ENCODE data around the gene CAMTA1.

Gene CAMTA1

DNA sequence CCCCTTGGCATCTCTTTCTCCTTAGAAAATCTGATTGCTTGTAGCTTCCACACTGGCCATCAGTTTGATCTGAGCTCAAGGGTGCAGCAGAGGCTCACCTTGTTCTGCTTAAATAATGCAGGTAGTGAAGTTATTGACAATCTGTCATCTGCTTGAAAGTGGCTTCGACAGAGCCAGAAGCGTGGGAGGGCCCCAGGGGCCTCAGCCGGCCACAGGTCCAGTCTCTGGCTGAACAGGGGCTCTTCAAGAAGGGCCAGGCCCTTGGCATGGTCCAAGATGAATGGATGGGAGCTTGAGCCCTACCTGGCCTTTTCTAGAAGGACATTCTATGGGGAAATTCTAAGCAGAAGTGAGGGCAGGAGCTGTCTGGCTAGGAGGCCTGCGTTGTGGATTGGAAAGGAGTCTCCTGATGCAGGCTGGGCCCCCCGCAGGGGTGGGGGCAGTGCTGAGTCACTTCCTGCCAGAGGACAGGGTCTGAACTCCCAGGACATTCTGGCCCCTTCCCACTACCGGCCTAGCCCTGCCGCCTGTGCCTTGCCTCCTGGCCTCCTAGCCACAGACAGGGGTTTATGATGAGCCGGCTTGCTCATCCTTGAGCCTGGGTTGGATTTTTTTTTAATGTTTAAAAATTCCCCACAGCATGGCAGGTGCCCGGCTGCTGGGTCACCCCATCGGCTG lies 823.5 kb downstream of the CAMTA1 start:
- Histone ChIP-seq H3K36me3 (ENCODE audit: insufficient read depth, low read length) (no peaks in the 10 kb centered on the region), H3K9ac (ENCODE audit: low read length) (no peak overlapping the region), H3K27ac (ENCODE audit: low read depth, low read length) (no peak overlapping the region), H3K27me3 (ENCODE audit: control insufficient read depth in 1 of 2, insufficient read depth in 2 of 2, low read length in 2 of 2) (no peaks in the 10 kb centered on the region), H3K9me3 (ENCODE audit: low read length) (no peaks in the 10 kb centered on the region), H3K4me3 (ENCODE audit: low read depth in 1 of 2, low read length in 2 of 2) (no peak overlapping the region), H3K4me1 (ENCODE audit: insufficient read depth, low read length) (no peaks in the 10 kb centered on the region)

DNA sequence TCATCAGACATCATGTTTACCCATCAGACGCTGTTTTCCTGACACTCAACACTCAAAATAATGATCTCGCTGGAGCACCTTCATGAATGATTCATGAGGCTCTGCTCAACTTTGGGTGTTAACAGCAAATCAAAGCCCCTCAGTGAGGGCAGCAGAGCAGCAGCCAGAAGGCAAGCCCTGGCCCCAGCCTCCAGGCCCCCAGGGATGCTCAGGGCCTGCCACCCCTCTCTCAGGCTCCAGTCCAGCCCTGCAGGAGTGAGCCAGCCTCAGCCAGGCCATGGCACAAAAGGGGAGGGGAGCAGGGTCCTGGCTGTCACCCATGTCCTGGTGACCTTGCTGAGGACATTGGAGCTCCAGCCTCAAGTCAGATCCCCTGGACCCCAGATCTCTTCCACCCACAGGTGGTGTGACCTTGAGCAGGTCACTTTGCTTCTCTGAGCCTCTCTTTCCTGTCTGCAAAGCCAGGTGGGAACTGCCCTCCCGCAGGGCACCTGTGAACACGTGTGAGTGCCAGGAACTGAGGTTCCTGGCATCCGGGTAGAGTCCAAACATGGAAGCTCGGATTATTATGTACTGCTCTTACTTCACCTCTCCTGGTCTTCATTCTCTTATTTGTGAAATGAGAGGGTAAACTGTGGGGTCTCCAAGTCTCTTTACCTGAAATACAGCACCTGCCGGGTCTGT lies 824.2 kb downstream of the CAMTA1 start:
- Histone ChIP-seq H3K4me3 (ENCODE audit: low read depth in 1 of 2, low read length in 2 of 2) (no peak overlapping the region), H3K9ac (ENCODE audit: low read length) (no peak overlapping the region), H3K27me3 (ENCODE audit: control insufficient read depth in 1 of 2, insufficient read depth in 2 of 2, low read length in 2 of 2) (no peaks in the 10 kb centered on the region), H3K9me3 (ENCODE audit: low read length) (no peaks in the 10 kb centered on the region), H3K36me3 (ENCODE audit: insufficient read depth, low read length) (no peaks in the 10 kb centered on the region), H3K27ac (ENCODE audit: low read depth, low read length) (no peak overlapping the region), H3K4me1 (ENCODE audit: insufficient read depth, low read length) (no peaks in the 10 kb centered on the region)

DNA sequence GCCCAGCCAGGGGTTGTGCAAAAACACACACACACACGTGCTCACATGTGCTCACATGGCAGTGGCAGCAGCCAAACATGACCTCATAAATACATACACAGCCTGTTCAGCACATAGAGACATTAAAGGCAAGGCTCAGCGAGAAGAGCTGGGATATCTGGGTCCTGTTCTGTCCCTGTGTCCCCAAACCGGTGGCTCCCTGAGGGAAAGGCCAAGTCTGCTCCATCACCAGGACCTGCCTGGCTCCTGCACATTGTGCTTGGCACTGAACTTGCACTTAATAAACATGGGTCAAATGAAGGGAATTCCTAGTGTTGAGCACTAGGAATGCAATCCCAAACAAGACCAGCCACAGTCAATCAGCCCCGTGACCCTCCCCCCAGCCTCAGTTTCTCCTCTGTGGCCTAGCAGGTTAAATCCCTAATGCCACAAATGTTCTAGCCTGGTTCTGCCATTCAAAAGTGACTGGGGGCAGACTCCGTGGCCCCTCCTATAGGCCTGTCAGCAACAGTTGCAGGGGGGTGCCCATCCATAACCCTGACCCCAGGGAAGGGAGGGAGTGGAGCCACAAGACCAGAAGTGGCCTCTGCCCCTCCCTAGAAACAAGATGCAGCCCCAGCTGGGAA lies 825.0 kb downstream of the CAMTA1 start:
- Histone ChIP-seq H3K36me3 (ENCODE audit: insufficient read depth, low read length) (no peaks in the 10 kb centered on the region), H3K27me3 (ENCODE audit: control insufficient read depth in 1 of 2, insufficient read depth in 2 of 2, low read length in 2 of 2) (no peaks in the 10 kb centered on the region), H3K27ac (ENCODE audit: low read depth, low read length) (no peak overlapping the region), H3K9me3 (ENCODE audit: low read length) (no peaks in the 10 kb centered on the region), H3K4me3 (ENCODE audit: low read depth in 1 of 2, low read length in 2 of 2) (no peak overlapping the region), H3K9ac (ENCODE audit: low read length) (no peak overlapping the region), H3K4me1 (ENCODE audit: insufficient read depth, low read length) (no peaks in the 10 kb centered on the region)

DNA sequence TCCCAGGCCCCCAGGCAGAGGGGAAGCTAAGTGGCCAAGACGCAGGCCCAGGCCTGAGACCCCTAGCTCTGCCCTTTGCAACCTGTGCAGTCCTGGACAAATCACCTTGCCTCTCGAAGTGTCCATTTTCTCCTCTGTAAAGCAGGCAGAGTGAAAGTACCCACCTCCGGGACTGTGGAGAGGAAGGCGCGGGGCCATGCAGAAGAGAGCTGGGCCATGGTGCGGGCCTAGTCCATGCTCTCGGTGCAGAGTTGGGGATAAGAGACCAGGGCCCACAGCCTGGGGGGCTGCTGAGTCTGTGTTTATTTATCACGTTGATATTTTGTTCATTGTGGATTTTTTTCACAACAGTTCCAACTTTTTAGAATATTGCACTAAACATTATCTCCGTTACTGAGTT lies 825.7 kb downstream of the CAMTA1 start:
- Histone ChIP-seq H3K9me3 (ENCODE audit: low read length) (no peaks in the 10 kb centered on the region), H3K27me3 (ENCODE audit: control insufficient read depth in 1 of 2, insufficient read depth in 2 of 2, low read length in 2 of 2) (no peaks in the 10 kb centered on the region), H3K4me3 (ENCODE audit: low read depth in 1 of 2, low read length in 2 of 2) (no peak overlapping the region), H3K27ac (ENCODE audit: low read depth, low read length) (no peak overlapping the region), H3K36me3 (ENCODE audit: insufficient read depth, low read length) (no peaks in the 10 kb centered on the region), H3K4me1 (ENCODE audit: insufficient read depth, low read length) (no peaks in the 10 kb centered on the region), H3K9ac (ENCODE audit: low read length) (no peak overlapping the region)

DNA sequence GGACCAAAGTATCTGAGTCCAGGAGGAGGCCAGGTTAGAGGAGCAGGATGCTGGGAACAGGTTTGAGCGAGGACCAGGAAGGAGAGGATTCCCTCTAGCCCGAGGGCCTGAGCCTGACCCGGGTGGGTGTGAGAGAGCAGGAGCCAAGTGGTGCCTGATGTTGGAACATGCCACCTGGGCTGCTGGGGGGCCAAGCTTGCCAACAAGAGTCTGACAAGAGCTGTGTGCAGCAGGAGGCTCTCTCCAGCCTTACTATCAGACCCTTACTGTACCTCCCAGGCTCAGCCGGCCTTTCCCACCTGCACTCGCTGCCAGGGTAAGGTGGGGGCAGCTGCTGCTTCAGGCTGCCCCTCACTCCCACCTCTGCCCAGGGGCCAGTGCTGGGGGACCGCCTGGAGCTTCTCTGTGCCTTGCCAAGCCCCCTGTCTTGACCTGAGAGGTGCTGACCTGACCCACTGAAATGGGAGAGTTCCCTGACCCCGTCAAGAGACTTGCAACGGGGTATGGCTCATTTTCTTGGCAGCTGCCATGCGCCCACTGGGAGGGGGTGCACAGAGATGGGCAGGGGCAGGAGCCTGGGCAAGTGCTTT lies 826.3 kb downstream of the CAMTA1 start:
- no peak overlapping the region for H3K9ac ChIP-seq (ENCODE audit: low read length)
- no peaks in the 10 kb centered on the region for H3K9me3 ChIP-seq (ENCODE audit: low read length)
- no peak overlapping the region for H3K27ac ChIP-seq (ENCODE audit: low read depth, low read length)
- no peaks in the 10 kb centered on the region for H3K4me1 ChIP-seq (ENCODE audit: insufficient read depth, low read length)
- H3K27me3 ChIP-seq (ENCODE audit: control insufficient read depth in 1 of 2, insufficient read depth in 2 of 2, low read length in 2 of 2): no peaks in the 10 kb centered on the region
- no peaks in the 10 kb centered on the region for H3K36me3 ChIP-seq (ENCODE audit: insufficient read depth, low read length)
- no peak overlapping the region for H3K4me3 ChIP-seq (ENCODE audit: low read depth in 1 of 2, low read length in 2 of 2)

DNA sequence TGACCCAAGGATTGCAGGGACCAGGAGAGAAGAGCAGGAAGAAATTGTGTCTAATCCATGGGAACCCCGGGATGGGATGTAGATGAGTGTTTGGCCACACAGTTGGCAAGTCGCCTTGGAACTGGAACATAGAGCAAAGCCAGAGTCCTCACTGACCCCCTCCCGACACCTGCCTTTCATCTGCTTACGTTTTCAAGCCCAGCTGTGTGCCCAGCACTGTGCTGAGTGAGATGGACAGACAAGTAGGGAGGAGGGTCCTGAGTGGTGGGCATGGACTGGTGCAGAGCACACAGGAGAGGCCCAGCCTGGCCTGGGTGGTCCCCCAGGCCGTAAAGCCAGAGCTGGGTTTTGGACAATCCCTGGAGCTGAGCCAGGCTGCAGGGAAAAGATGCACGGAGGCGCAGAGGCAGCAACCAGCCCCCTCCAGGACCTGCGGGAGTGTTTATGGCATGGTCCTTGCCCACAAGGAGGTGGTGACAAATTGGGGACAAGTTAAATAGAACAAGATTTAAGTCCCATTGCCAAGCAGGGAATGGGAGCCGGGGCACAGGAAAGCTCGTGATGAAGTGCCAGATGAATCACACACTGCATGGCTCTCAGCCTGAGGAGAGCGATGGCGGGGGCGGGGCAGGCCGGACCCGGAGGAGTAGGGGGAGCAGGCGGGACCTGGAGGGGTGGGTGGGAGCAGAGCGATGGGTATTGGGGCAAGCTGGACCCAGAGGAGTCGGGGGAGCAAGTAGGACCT lies 828.0 kb downstream of the CAMTA1 start:
- H3K9me3 ChIP-seq (ENCODE audit: low read length): no peaks in the 10 kb centered on the region
- H3K4me1 ChIP-seq (ENCODE audit: insufficient read depth, low read length): no peaks in the 10 kb centered on the region
- no peak overlapping the region for H3K4me3 ChIP-seq (ENCODE audit: low read depth in 1 of 2, low read length in 2 of 2)
- no peaks in the 10 kb centered on the region for H3K36me3 ChIP-seq (ENCODE audit: insufficient read depth, low read length)
- no peaks in the 10 kb centered on the region for H3K27me3 ChIP-seq (ENCODE audit: control insufficient read depth in 1 of 2, insufficient read depth in 2 of 2, low read length in 2 of 2)
- no peak overlapping the region for H3K27ac ChIP-seq (ENCODE audit: low read depth, low read length)
- no peak overlapping the region for H3K9ac ChIP-seq (ENCODE audit: low read length)

DNA sequence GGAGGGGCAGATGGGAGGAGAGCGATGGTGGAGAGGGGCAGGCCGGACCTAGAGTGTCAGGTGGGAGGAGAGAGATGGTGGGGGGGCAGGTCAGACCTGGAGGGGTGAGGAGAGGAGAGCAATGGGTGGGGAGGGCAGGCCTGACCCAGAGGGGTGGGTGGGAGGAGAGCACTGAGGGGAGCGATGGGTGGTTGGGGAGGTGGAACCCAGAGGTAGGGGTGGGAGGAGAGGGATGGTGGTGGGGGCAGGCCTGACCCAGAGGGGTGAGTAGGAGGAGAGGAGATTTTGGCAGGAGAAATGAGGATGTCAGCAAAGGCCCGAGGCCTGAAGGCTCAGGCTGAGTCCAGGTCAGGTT lies 828.6 kb downstream of the CAMTA1 start:
- Histone ChIP-seq H3K4me1 (ENCODE audit: insufficient read depth, low read length) (no peaks in the 10 kb centered on the region), H3K36me3 (ENCODE audit: insufficient read depth, low read length) (no peaks in the 10 kb centered on the region), H3K9me3 (ENCODE audit: low read length) (no peaks in the 10 kb centered on the region), H3K4me3 (ENCODE audit: low read depth in 1 of 2, low read length in 2 of 2) (no peak overlapping the region), H3K9ac (ENCODE audit: low read length) (no peak overlapping the region), H3K27me3 (ENCODE audit: control insufficient read depth in 1 of 2, insufficient read depth in 2 of 2, low read length in 2 of 2) (no peaks in the 10 kb centered on the region), H3K27ac (ENCODE audit: low read depth, low read length) (no peak overlapping the region)

DNA sequence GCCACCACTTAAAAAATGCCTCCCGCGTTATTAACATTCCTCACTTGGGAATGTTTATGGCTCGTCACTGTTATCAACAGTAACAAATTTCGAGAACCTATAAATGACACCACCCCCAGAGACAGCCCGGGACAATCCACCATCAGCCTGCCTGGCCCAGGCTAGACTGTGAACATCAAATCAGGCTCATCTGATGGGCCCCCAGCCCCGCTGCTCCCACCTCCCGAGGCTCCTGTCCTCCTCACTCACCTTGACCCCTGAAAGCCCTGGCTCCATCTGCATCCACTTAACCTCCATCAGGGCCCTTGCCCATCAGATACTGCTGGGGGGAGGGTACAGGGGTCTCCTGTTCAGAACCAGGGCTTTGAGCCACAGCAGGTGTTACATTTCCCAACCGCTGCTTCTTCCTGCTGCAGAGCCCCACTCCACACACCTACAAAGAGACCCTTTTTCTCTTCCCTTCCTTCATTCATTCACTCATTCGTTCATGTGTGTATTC lies 829.4 kb downstream of the CAMTA1 start:
- Histone ChIP-seq H3K9ac (ENCODE audit: low read length) (no peak overlapping the region), H3K4me3 (ENCODE audit: low read depth in 1 of 2, low read length in 2 of 2) (no peak overlapping the region), H3K4me1 (ENCODE audit: insufficient read depth, low read length) (no peaks in the 10 kb centered on the region), H3K9me3 (ENCODE audit: low read length) (no peaks in the 10 kb centered on the region), H3K36me3 (ENCODE audit: insufficient read depth, low read length) (no peaks in the 10 kb centered on the region), H3K27me3 (ENCODE audit: control insufficient read depth in 1 of 2, insufficient read depth in 2 of 2, low read length in 2 of 2) (no peaks in the 10 kb centered on the region), H3K27ac (ENCODE audit: low read depth, low read length) (no peak overlapping the region)

DNA sequence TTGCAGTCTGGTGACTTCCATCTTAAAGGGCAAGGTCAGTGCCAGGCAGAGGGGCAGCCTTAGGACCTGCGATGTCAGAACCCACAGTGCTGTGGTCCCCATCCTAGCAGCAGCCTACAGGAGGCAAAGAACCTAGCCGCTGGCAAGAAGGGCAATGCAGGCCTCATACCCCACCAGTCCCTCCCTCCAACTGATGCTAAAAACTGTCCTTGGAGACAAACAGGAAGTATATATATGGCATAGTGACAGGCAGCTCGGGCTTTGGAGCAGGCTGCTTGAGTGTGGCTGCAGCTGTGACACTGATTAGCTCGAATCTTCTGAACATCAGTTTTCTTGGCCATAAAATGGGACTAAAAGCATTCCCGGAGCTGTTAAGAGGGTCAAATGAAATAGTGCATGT lies 829.9 kb downstream of the CAMTA1 start:
- Histone ChIP-seq H3K36me3 (ENCODE audit: insufficient read depth, low read length) (no peaks in the 10 kb centered on the region), H3K27me3 (ENCODE audit: control insufficient read depth in 1 of 2, insufficient read depth in 2 of 2, low read length in 2 of 2) (no peaks in the 10 kb centered on the region), H3K27ac (ENCODE audit: low read depth, low read length) (no peak overlapping the region), H3K4me1 (ENCODE audit: insufficient read depth, low read length) (no peaks in the 10 kb centered on the region), H3K9me3 (ENCODE audit: low read length) (no peaks in the 10 kb centered on the region), H3K4me3 (ENCODE audit: low read depth in 1 of 2, low read length in 2 of 2) (no peak overlapping the region), H3K9ac (ENCODE audit: low read length) (no peak overlapping the region)

DNA sequence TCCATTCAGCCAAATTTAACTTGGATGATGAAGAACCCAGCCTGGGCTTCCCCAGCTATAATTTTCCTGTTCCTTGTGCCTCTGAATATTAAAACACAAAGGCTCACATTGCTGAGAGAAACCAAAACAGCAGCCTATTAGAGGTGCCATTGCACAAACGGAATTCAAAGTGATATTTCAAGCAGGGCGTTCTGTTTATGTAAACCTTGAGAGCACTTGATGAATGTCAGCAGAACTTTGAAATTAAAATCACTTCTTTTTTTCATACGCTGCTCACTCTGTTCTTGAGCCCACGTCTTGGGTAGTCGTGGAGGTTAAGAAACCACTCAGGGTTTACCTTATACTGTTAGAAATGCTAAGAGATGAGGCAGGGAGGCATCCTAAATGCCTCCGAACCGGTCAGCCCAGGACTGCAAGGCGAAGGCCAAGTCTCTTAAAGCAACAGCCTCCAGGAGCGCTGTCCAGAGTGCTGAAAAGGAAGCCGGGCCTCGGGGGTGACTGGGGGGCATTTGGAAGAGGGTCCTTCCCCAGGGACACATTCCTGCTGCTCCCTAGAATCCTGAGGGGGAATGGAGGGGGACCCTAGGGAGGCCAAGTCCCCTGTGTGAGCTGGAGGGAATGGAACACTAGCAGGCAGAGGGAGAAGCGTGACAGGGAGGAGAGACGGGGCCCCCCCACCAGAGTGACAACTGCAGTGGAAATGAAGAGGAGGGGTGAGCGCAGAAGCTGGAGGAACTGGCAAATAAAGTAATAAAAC lies 831.0 kb downstream of the CAMTA1 start:
- Histone ChIP-seq H3K36me3 (ENCODE audit: insufficient read depth, low read length) (no peaks in the 10 kb centered on the region), H3K9ac (ENCODE audit: low read length) (no peak overlapping the region), H3K9me3 (ENCODE audit: low read length) (no peaks in the 10 kb centered on the region), H3K27me3 (ENCODE audit: control insufficient read depth in 1 of 2, insufficient read depth in 2 of 2, low read length in 2 of 2) (no peaks in the 10 kb centered on the region), H3K4me3 (ENCODE audit: low read depth in 1 of 2, low read length in 2 of 2) (no peak overlapping the region), H3K27ac (ENCODE audit: low read depth, low read length) (no peak overlapping the region), H3K4me1 (ENCODE audit: insufficient read depth, low read length) (no peaks in the 10 kb centered on the region)

All from muscle layer of colon (tissue), 2 donors.